Measurements from ENCODE around the gene GTF3C6.
"Not testable (repeated sequence)": the region's sequence is repeated elsewhere in the genome, so short reads cannot be mapped to it uniquely, and the experiment has no call there.

GTF3C6 gene

GRCh38 chr6:110958329-110959192, at the start of gene GTF3C6:
Gene GTF3C6 (plus strand): TSS chr6:110958706. CDS start chr6:110958770, 64 bp downstream.
- peak; percentile 88 to 91 for DNase-seq (ENCODE audit: low read depth in 2 of 2)

GRCh38 chr6:110930781-110931180, 27.7 kb upstream of the GTF3C6 start:
- DNase-seq (ENCODE audit: low read depth in 2 of 2), result no peak

GRCh38 chr6:110933912-110934311, 24.6 kb upstream of the GTF3C6 start:
- no peak for DNase-seq (ENCODE audit: low read depth in 2 of 2)

- no peak for DNase-seq (ENCODE audit: low read depth in 2 of 2)
These were observed 24.1 kb upstream of the GTF3C6 start for GRCh38 chr6:110934381-110934898.

- no peak for DNase-seq (ENCODE audit: low read depth in 2 of 2)
These were observed 23.3 kb upstream of the GTF3C6 start for GRCh38 chr6:110935171-110935570.

GRCh38 chr6:110938171-110938570, 20.3 kb upstream of the GTF3C6 start:
- DNase-seq (ENCODE audit: low read depth in 2 of 2), result no peak

- DNase-seq (ENCODE audit: low read depth in 2 of 2), result no peak
These were observed 18.9 kb upstream of the GTF3C6 start for GRCh38 chr6:110939429-110940200.

- peak; percentile 25 to 31 for DNase-seq (ENCODE audit: low read depth in 2 of 2)
These were observed 13.8 kb upstream of the GTF3C6 start for GRCh38 chr6:110944681-110945151.

- no peak for DNase-seq (ENCODE audit: low read depth in 2 of 2)
These were observed 12.0 kb upstream of the GTF3C6 start for GRCh38 chr6:110946498-110946897.

GRCh38 chr6:110949679-110950285, 8.7 kb upstream of the GTF3C6 start:
- no peak for DNase-seq (ENCODE audit: low read depth in 2 of 2)

GRCh38 chr6:110950440-110950839, 8.1 kb upstream of the GTF3C6 start:
- no peak for DNase-seq (ENCODE audit: low read depth in 2 of 2)

- DNase-seq (ENCODE audit: low read depth in 2 of 2), result no peak
These were observed 7.5 kb upstream of the GTF3C6 start for GRCh38 chr6:110951008-110951407.

- DNase-seq (ENCODE audit: low read depth in 2 of 2), result no peak
These were observed 6.3 kb upstream of the GTF3C6 start for GRCh38 chr6:110951986-110952794.

- no peak for DNase-seq (ENCODE audit: low read depth in 2 of 2)
These were observed 4.7 kb upstream of the GTF3C6 start for GRCh38 chr6:110953633-110954303.

- DNase-seq (ENCODE audit: low read depth in 2 of 2), result no peak
These were observed 1.5 kb downstream of the GTF3C6 start for GRCh38 chr6:110960014-110960390.

- not testable (repeated sequence) for DNase-seq (ENCODE audit: low read depth in 2 of 2)
These were observed 4.1 kb downstream of the GTF3C6 start for GRCh38 chr6:110962636-110963035.

GRCh38 chr6:110965629-110966229, 7.2 kb downstream of the GTF3C6 start:
- no peak for DNase-seq (ENCODE audit: low read depth in 2 of 2)

- DNase-seq (ENCODE audit: low read depth in 2 of 2), result not testable (repeated sequence)
These were observed 10.2 kb downstream of the GTF3C6 start for GRCh38 chr6:110968661-110969060.

- DNase-seq (ENCODE audit: low read depth in 2 of 2), result no peak
These were observed 13.0 kb downstream of the GTF3C6 start for GRCh38 chr6:110971468-110971867.

GRCh38 chr6:110976575-110976974, 18.1 kb downstream of the GTF3C6 start:
- no peak for DNase-seq (ENCODE audit: low read depth in 2 of 2)

Measured in stimulated activated CD4-positive, alpha-beta T cell treated with anti-CD3 and anti-CD28 coated beads, Interleukin-15, amount 100 ng/mL, for 48 hours (primary cell).